NCI-H510A (cell line): ENCODE measurements around the gene ST6GAL1.
"Not testable (repeated sequence)": the region's sequence is repeated elsewhere in the genome, so short reads cannot be mapped to it uniquely, and the experiment has no call there.

Experiments
- DNase-seq: peaks from one replicate; lab custom pipeline; 2025; lab: John Stamatoyannopoulos, UW

ST6GAL1 gene

DNA sequence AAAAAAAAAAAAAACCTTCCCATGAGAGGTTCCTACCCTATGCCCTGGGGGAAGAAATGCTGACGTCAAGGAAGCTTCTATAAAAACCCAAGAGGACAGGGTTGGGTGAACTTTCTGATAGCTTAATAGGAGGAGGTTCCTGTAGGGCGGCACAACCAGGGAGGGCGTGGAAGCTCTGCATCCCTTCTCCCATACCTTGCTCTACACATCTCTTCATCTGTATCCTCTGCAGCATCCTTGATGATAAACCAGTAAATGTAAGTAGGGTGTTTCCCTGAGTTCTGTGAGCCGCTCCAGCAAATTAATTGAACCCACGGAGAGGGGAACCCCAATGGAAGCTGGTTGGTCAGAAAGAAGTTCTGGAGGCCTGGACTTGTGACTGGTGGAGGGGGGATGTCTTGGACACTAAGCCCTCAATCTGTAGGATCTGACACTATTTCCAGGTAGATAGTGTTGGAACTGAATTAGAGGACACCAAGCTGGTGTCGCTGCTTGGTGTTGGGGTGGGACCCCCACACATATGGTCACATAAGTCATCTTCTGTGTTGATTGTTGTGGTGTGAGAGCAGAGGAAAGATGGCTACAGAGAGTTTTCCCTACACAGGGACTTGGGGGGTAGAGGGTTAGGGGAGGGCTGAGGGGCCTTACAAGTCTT, 91.5 kb downstream of the ST6GAL1 start:
- DNase-seq, result no peak

DNA sequence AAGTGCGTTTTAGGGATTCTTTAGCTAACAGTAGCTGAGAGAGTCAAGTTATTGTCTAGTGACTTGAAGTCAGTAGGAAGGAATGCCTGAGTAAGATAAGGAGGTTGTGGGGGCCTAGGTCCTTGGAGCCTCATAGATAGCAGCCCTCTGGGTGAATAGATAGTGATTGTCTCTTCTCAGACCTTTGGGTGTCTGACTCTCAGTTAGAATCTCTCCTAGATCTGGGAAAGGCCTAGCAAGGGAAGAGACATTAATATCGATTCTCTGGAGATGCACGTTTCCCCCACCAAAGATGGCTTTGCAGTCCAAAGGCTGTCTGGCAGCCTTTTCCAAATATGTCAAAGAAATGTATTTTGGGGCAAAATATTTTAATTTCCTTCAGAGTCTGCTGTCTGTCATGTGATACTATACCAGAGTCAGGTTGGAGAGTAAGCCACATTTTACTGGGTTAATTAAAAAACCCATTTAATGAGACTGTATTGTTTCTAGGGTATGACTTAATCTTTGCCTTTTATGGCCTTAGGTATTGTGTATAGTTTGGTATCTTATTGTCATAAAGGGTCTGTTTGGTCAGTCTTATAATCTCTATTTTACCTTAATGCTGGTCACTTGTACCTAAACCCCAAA, 92.2 kb downstream of the ST6GAL1 start:
- DNase-seq, result no peak

DNA sequence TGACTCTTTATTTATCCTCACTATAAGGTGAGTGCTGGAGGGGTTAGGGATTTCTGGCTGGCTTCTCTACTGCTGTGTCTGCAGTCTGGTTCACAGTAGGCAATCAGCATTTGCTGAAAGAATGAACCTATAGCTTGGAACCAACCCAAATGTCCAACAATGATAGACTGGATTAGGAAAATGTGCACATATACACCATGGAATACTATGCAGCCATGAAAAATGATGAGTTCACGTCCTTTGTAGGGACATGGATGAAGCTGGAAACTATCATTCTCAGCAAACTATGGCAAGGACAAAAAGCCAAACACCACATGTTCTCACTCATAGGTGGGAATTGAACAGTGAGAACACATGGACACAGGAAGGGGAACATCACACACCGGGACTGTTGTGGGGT, 93.0 kb downstream of the ST6GAL1 start:
- DNase-seq, result not testable (repeated sequence)

DNA sequence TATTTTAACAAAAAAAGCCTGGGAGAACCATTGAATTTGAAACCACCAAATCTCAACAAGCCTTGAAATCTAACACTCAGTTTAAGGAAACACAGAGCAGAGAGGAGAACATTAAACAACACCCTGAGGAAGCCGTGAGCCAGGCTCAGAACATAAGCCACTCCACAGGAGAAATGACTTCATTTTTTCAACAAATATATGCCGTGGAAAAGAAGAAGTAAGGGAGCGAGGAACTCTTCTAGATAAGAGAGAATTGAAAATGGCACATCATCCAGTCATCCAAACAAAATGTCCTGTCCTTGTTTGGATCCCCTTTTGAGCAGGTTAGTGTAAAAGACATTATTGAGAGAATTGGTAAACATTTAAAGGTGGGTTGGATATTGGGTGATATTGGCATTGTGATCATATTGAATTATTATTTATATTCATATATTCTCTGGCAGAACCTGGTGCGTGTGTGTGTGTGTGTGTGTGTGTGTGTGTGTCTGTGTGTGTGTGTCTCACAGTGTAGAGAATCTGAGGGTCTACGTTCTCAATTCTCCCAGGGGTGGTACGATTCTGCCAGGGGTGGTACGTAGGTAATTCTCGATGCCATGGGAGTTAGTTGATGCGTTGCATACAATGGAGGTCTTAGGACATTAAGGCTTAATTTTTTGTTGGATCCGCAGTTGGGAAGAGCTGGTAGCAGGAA, 94.4 kb downstream of the ST6GAL1 start:
- no peak for DNase-seq

DNA sequence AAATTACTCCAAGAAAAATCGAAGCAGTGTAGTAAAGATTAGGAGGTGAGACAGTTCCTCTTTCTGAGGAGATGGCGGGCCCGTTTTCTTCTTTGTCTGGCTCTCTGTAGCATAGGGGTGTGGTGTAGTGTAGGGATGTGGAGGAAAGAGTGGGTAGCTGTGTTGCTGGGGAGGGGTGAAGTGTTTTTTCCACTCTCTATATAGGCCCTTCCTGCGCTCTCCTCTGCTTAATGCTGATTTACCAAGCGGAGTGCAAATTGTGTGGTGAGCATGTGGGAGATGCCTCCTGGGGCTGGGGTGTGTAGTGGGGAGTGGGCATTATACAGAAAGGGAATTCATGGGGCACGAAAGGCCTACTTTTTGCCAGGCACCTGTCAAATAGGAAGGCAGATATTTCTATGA, 94.9 kb downstream of the ST6GAL1 start:
- no peak for DNase-seq

DNA sequence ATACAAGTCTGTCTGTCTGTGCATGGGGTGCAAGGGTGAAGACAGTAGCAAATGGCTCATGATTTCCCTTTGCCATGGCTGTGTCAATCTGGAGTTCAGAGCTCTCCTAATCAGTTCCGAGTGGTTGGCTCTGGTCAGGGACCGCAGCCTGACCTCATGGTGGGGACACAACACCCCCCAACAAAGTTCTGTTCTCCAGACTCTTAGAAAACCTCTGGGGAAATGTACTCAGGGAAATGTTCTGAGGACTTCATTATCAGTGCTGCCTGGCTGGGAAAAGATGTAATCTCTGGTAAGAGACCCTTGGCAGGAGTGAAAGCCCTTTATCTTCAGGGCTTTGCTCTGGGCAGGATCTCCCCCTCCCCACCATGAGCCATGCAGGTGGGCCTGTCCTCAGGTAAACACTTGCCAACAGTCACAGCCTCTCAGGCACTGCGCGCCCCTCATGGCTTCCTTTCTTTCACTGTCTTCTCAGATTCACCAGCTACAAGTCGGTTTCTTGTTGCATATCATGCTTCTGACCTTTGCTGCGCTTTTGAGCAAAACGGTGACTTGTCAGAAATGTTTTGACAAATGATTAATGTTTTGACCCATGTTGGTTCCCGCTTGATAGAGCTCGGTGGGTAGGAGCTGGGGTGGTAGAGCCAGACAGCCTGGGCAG, 95.5 kb downstream of the ST6GAL1 start:
- DNase-seq, result no peak

DNA sequence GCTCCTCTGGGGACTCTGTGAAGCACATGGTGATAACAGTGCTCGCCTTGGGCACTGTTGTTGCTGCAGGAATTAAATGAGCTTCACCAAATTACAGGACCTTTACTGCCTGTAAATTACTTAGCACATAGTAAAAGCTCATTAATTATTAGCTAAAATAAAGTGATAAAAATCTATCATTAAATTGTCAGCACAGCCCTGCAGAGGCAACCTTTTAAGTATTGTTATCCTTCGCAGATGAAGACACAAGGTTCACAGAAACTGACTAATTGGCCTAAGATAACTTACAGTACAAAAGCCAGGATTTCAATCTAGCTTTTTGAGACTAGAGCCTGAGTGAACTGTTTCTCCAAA, 96.0 kb downstream of the ST6GAL1 start:
- no peak for DNase-seq

DNA sequence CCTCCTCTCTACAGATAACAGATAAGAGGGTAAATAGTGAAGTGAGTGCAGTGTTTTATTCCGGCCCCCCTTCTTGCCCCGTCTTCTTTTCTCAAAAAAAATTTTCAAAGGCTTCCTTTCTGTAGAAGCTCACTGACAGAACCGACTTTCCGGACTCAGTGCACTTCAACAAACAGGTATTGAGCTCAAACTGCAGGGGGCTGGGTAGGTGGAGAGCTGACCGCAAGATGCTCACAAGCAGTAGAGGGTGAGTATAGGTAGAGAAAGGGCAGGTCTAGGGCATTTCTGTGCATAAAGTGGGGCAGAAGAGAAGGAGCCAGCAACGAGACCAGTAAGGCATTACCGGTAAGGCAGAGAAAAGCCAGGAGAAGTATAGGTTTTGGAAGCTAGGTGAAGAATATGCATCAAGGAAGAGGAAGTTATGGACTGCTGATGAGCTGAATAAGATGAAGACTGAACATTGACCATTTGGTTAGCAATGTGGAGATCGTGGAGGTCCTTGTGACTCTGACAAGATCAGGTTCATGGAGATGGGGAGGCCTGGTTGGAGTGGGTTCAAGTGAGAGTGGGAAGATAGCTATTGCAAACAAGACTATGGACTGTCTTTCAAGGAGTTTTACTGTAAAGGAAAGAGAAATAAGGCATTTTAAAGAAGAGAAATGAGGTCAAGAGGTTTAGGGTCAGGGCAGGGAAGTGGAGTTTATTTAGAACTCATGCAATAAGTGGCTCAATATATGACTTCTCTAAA, 97.4 kb downstream of the ST6GAL1 start:
- DNase-seq, result no peak

DNA sequence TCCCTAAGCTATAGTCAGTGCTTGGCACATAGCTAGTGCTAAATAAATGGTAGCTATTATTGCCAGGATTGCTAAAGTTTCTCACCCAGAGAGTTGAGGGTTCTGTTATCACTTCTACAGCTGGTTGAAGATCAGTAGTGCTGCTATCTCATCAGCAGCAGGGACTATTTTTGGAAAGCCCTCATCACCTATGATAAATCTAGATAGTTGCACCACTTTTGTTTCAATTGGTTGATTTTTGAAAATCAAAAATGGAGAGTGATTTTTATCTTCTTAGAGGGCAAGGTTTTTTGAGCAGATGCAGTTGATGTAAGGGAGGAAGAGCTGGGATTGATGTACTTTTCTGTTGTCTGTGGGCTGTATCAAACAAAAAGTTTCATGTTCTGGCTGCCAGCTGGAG, 101.6 kb downstream of the ST6GAL1 start:
- DNase-seq, result no peak

DNA sequence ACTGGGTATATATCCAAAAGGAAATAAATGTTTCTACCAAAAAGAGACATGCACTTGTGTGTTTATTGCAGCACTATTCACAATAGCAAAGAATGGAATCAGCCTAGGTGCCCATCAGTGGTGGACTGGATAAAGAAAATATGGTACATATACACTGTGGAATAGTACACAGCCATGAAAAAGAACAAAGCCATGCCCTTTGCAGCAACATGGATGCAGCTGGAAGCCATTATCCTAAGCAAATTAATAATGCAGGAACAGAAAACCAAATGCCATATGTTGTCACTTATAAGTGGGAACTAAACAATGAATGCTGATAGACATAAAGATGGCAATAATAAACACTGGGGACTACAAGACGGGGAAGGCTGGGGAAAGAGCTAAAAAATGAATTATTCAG, 106.1 kb downstream of the ST6GAL1 start:
- DNase-seq, result no peak

DNA sequence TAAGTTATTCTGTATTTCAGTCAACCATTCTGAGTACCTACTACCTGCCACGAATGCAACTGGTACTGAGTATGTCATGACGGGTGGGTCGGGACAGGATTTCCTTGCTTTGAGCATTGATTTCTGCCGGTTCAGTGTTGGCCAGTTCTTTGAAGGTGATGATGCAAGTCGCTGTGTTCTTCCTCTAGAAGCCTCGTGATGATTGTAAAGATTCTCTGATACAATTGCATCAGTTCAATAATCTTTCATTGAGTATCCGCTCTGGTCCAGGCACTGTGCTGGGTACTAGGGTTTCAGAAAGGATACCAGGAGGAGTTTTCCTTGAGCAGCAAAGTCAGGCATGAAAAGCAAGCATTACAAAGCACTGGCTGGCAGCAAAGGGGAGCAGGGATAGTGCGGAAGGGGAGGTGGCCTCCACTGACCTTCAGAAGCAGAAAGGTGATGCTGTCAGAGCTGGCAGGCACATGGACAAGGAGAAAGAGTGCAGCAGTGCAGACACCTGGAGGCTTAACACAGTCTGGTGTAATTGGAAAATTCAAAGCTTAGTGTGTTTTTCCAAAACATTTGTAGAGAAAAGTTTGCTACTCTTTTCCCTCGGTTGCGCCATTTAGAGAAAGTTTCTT, 108.9 kb downstream of the ST6GAL1 start:
- no peak for DNase-seq

DNA sequence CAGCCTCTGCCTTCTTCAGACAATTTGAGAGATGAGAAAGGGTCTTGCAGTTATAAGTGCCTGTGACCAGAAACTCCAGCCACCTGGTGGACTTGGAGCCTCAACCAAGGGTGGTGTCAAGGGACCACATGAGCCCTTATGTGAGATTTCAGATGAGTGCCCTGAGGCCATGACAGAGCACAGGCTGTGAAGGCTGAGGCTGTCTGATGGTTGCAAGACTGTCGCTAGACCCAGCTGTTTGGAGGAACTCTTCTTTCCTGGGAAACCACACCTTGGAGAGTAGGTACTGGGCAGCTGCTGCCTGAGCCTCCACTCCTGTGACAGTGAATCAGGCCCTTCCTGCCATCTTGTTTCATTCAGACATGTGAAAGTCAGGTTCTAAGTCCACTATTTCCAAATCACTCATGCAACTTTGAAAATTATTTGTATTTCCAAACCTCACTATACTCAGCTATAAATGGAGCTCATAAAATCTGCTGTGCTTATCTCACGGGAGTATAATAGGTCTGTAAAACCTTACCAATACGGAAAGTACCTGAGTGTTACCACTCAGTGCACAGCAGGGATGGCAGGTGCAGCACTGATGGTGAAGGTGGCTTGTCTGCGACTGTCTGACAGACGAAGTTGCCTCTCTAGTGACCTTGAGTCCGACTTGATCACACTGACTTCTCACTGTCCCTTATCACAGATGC, 109.5 kb downstream of the ST6GAL1 start:
- no peak for DNase-seq

DNA sequence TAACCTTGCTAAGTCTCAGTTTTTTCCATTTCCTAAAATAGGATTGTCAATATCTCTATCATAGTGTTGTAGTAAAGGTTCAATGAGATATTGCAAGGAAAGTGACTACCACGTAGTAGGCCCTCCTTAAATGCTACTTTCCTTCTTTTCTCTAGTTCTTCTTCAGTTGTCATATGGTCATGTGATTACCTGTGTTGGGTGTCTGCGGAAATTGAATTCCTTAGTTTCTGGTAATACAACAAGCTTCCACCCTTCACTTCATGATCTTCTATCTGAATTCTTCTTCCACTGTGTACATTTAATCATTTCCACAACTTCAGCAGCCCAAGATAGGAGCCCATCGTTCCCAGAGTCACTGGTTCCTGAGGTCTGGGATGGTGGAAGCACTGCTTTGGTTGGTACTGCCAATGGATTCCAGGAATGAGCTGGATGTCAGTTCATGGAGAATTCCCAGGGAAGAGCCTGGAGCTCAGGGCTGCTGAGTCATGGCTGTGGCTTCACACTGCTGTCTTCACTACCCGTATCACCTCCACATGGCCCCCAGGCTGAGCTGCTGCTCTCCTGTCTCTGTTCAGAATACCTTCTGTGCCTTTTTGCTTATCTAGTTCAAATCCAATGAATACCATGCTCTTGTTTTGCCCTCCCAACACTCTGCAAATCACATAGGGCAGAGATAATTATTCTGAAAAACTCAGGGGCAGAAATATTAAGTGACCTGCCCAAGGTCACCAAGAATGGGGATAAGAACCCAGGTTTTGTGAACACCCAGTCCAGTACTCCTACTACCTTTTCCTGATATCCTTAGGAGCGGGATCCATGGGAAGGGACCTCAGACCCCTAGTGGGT, 110.4 kb downstream of the ST6GAL1 start:
- DNase-seq, result no peak

DNA sequence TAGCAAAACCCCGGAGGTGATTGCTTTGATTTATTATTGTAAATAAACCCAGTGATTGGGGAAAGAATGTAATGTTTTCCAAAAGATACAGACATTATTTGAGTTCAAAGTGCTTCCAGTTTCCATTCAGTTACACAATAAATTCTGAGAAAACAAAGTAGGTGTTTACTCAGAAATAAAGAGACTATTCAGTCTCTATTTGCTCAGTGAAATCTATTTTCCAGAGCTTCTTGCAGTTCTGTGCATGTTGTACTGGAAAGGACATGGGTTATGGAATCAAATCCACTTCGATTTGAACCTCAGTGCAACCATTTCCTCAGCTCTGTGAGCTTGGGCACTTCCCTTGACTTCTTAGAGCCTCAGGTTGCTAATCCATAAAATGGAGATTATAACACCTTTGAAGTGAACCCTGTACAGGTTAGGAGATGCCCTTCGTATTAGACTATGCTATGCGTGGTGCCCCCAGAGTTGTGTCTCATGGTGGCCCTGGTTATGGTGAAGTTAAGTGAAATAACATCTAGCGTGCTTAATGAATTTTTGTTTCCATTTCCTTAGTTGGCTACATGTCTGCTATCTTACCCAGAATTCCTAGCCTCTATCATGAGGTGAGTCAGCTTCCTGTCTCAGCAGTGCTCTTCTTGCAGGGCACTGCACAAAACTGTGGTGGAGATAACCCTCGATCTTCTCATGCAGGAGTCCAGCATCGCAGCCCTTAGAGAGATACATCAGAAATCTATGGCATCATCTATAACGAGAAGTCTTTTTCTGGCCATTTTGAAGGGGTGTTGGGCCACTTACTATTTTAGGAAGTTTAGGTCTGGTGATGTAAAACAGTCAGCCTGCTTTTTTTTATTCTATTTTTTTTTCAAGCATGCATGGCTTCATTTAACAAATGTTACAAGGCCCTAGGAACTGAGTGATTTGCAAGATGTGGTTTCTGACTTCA, 111.3 kb downstream of the ST6GAL1 start:
- no peak for DNase-seq

DNA sequence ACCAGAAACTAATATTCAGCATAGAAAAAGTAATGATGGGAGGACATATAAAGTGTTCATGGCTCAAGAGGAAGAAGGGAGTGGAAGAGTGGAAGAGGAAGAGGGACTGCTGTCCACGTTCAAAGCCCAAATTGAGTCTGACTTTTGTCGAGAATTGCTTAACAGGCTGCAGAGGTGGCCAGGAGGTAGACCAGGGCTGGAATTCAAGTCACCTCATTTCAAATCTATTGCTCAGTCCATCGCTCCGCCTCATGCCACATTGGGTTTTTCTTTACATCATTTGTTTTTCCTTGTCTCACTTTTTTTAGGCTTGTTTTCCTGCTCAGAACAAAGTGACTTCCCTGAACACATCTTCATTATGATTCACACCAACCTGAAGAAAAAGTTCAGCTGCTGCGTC, 112.0 kb downstream of the ST6GAL1 start:
- no peak for DNase-seq

DNA sequence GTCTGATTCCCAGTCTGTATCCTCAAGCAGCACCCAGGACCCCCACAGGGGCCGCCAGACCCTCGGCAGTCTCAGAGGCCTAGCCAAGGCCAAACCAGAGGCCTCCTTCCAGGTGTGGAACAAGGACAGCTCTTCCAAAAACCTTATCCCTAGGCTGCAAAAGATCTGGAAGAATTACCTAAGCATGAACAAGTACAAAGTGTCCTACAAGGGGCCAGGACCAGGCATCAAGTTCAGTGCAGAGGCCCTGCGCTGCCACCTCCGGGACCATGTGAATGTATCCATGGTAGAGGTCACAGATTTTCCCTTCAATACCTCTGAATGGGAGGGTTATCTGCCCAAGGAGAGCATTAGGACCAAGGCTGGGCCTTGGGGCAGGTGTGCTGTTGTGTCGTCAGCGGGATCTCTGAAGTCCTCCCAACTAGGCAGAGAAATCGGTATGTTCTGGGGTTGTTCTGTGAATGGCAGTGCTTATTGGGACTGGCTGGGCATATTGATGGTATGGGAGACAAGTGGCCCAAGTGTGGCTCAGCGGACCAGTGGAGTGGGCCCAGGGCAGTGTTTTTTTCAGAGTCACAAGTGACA, 112.6 kb downstream of the ST6GAL1 start:
- no peak for DNase-seq

DNA sequence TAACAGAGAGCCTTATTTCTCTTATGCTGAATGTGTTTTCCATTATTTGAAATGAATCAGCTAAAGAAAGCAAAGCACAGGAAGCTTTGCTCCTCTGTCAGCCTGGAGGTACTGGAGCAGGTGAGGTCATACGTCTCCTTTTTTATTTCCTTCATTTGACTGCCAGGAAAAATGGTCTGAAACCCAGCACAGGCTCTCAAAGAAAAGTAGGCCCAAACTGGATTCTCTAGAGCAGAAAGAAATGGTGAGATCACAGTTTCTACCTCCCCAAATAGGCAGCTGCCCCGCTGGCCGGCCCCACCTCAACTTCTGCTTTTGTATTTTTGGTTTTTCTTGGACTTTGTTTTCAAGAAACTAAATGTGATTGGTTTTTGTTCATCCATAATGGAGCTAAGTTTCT, 113.9 kb downstream of the ST6GAL1 start:
- DNase-seq, result no peak

DNA sequence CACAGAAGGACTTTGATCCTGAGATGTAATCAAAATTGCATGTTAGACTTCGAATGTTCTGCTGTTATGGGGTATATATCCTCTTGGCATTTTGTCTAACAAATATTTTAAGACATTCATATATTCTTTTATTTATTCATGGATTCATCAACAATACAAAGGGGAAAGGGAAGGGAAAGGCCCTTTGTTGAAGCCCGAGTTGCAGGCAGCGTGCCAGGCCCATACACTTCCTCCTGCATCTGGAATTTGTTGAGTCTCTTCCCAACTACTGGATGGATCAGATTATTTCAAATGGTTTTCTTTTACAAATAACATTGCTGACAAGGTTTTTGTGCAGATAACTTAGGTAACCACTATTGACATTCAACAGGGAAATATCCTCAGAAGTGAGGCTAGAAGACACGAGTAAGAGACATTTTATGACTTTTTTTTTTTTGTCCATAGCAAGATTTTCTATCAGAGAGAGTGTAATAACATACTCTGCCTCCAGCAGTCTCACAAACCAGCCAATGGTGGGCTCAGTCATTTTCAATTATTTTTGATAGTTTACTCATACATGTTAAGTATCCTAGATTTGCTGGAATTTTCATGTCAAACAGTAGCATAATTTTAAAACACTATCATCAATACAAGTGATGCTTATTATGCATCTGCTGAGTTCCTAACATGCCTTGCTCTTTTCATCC, 114.7 kb downstream of the ST6GAL1 start:
- DNase-seq, result no peak
